HG03469 (cell line): ENCODE measurements around the gene LGALS9.
"Not testable (repeated sequence)": the region's sequence is repeated elsewhere in the genome, so short reads cannot be mapped to it uniquely, and the experiment has no call there.

Experiments
- ATAC-seq: cut with Tn5 transposase; IDR thresholded peaks from one replicate; pipeline ENCODE4 v1.9.1; 2021; ENCODE audit warnings: mild to moderate bottlenecking, moderate library complexity, moderate number of reproducible peaks; ENCODE audit not compliant: unreplicated experiment

The LGALS9 gene

DNA sequence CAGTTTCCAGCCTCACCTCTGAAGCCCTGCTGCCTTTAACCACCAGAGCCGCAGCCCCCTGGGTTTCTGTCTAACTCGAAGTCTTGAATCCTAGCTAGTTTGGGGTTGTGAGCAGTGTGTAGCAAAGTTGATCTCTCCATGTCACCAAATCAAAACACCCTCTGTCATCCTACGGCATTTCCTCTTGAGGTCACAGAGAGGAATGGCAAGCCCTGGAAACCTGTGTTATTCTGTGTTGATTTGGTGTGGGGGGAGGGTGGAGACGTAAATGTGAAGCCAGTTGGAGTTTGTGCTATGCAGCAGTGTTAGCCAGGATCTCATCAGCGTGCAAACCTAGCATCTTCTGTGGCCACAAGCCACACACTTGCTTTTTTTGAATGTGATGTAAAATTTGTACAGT is 5.1 kb upstream of the LGALS9 start:
- no peak for ATAC-seq

DNA sequence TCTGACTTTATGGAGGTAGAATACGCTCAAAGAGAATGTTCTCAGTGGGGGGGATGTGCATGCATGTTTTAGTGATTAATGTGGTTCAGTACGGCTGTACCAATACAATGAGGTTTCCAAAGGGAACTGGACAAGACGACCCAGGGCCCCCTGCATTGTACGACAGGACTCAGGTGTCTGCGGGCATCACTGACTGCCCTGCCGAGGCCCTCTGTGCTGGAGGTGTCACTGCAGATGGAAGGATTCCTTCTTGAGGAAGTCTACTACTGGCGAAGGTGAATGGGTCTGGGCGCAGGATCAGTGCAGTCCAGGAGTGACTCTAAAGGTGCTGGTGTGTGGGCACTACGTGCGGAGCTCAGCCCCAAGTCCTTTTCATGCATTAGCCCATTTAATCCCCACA is 3.5 kb upstream of the LGALS9 start:
- ATAC-seq: no peak

DNA sequence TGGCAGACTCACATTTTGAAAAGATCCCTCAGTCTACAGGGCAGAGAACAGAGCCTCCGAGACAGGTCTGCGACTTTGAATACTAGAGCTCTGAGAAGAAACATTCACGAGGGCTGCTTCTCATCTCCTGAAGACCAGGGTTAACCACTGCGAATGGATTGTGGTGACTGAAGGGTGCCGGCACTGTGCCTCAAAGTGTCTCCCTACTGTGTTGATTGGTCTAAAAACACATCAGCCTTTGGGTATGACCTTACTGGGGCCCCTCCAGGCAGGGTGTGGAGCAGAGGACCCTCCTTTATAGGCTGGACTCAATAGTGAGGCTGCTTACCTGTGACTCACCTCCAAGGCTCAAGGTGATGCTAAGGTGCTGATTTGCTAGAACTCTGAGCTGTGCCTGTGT is 2.6 kb upstream of the LGALS9 start:
- no peak for ATAC-seq

DNA sequence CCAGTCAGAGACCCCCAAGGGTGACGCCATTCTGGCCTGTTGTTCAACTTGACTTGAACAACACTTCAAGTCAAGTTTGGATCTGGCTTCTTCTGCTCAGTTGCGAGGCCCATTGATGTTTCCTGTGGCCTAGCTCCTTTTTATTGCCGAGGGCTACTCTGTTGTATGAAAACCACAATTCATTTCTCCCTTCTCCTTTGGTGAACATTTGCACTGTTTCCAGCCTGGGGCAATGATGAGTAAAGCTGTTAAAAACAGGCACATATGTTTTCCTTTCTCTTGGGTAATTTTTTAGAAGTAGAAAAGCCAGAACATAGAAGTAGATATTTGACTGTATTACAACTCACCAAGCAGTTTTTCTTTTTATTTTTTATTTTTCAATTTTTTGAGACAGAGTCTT is 1.7 kb upstream of the LGALS9 start:
- ATAC-seq: not testable (repeated sequence)

DNA sequence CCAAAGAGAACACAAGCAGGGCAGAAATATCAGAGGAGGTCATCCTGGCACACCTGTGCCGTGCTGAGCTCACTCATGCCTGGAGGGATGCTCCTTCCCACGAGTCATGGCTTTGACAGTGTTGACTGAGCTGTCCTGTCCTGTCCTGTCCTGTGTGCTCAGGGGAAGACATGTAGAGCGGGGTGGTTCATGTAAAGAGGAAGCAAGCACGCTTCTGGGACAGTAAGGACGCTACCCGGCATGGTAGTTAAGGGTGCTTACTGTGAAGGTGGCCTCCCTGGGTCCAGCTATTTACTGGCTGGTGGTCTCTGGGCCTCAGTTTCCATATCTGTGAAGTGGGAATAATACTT is 398 bp downstream of the LGALS9 start:
- no peak for ATAC-seq

DNA sequence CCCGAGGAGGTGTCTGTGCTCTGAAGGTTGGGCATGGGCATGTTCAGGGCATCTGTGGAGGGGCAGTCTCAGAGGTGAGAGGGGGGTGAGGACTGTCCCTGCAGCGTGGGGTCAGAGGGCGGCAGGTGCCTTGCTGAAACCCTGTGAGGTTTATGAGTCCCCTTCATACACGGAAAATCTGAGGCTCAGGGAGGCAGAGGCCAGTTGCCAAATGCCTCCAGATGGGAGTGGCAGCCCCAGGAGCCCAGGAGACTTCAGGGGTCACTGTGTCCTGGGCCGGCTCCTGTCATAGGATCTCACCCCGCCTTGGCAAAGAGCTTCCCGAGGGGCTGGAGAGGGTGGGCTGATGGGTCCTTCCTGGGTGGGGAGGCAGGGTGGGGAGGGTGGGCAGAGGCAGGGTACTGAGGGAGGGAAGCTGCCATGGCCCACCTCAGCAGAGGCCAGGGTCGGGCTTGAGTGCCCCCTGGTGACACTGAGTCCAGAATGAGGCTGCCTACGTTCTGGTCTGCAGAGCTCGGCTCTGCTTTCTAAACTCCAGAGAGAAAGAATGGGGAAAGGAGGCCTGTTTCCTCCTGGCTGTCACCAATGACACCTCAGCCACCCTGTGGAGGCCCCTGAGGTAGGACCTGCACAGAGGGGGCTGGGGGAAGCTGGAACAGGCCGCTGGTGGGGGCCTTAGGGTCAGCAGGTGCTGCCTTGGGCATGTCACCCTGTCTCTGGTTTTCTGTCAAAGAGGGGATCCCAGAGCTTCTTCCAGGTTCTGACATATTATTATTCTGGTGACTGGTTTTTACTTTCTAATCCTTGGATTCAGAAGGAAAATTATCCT is 1.1 kb downstream of the LGALS9 start:
- ATAC-seq: no peak

DNA sequence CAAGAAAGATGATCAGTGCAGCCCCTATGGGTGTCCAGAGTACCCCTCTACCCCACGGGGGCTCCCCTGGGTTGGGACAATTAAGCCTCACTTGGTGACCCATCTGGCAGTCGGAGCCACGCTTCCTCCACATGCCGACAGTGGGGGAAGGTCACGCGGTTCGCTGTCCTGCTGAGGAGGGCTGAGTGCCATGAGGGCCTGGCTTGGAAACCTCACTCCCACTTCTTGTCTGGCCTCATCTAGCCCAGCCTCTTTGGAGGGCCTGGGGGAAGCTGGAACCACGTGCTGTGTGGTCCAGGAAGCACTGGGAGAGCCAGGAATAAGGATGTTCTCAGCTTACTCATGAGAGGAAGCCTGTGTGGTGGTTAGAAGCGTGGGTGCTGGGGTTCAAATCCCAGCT is 1.8 kb downstream of the LGALS9 start:
- ATAC-seq: not testable (repeated sequence)

DNA sequence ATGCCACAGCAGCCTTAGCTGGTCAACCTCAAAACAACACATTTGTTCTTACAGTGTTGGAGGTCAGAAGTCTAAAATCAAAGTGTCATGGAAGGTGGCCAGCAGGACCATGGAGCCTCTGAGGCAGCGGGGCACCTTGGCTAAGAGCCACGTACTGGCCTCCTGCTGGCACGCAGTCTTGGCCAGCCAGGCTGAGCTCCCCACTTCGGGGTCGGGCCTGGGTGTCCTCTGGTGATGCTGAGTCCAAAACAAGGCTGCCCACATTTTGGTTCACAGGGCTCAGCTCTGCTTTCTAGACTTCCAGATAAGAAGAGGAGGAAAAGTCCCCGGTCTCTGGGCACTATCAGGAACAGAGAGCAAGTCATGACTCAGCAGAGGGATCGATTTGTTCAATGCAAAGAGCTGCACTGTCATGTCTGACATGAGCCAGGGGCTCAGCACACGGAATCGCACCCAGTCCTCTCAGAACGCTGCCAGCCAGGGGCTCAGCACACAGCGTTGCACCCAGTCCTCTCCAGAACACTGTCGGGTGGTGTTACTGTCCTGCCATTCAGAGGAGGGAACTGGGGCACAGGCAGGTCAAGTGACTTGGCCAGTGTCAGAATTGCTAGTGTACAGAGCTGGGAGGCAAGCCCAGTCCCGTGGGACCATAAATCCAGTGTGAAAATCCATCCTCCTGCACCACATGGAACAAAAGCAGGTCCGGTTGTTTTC is 2.5 kb downstream of the LGALS9 start:
- no peak for ATAC-seq

DNA sequence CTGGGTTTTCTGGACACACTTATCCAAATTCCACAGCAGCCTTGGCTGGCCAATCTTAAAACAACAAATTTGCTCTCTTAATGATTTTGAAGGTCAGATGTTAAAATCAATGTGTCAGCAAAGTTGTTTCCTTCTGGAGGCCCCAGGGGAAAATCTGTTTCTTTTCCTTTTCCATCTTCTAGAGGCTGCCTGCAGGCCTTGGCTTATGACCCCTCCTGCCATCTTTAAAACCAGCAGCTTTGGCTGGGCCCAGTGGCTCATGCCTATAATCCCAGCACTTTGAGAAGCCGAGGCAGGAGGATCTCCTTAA is 3.0 kb downstream of the LGALS9 start:
- ATAC-seq: no peak

DNA sequence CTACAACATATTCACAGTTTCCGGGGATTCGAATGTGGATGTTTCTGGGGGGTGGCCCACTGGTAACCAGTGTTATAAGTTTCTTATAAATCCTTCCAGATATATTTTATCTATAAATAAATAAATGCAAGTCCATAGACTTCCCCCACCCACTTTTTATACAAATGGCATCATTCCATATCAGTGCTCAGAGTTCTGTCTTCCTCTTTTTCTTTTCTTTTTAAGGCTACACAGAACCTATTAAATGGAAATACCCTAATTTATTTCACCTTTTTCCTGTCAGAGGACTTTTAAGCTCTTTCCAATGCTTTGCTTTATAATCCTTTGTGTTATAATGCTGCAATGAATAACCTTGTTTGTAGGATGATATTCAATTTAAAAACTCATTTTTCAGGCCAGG is 3.8 kb downstream of the LGALS9 start:
- no peak for ATAC-seq

DNA sequence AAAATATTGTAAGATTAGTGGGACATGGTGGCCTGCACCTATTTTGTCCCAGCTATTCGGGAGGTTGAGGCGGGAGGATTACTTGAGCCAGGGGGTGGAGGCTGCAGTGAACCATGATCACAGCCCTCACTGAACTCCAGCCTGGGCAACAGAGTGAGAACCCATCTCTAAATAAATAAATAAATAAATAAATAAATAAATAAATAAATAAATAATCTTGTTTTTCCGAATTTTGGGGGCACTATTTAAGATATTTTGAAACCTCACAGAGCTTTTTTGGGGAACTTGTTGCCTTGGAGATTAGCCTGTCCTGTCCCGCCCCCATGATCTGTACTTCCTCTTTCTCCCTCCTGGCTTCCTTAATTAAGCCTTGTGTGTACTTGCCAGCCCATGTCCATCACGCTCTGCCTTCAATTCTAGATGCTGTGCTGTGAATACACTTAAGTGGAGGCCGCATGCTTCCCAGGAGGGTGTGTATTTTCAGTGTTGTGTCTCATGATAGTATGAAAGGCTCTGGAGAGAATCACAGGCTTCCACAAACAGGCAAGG is 4.4 kb downstream of the LGALS9 start:
- ATAC-seq: no peak

DNA sequence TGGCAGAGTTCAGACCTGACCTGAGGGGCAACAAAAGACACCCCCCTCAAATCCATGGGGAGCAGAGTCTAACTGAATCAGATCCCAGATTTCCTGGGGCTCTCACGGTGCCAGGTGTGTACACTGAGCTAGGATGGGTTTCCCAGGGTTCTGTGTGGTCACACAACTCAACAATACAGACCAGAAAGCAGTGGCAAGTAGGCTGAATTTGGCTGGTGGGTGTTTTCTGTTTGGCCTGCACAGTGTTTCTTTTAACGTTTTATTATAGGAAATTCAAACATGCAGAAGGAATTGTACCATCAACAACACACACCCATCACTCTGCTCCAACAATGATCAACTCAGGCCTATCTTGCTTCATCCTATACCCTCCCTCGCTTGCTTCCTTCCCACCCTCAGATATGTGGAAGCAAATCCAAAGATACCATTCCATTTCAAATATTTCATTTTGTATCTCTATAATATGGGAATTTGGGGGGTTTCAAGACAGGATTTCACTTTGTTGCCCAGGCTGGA is 5.1 kb downstream of the LGALS9 start:
- not testable (repeated sequence) for ATAC-seq

DNA sequence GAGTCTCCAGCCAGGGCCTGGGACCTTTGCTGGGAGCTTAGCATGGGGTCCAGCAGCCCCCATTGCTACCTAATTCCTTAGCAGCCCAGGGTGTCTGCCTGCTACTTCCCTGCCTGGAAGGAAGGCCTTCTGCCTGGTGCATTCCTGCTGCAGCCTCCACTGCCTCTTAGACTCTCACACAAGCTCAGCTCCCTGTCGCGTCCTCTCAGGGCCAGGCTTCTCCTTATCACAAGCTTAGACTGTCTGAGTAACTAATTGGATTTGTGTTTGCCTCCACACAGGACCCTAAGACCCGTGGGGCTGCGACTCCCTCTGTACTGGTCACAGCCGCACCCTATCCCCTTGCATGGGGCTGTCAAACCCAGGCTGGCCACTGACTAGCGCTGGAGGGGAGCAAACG is 6.8 kb downstream of the LGALS9 start:
- not testable (repeated sequence) for ATAC-seq

DNA sequence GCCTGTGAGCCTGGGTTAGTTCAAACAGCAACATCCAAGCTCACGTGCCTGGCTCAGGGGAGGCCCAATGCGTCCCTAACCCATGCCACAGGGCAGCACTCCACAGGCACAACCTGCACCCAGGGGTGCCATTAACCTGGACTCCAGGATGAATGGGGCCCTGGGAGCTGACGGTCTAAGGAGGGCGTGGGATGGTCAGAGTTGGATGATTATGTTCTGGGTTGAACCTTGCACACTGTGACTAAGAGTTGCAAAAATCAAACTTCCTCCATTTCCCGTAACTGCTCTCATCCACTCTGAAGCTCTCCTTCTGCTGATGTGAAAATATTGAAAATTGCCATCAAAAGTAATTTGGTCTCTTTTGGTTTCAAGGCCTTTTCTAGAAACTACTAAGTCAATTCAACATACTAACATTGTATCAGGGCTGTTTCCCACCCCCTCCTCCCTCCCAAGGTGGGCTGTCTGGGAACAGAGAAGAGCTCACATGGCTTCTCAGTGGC is 7.5 kb downstream of the LGALS9 start:
- ATAC-seq: not testable (repeated sequence)

DNA sequence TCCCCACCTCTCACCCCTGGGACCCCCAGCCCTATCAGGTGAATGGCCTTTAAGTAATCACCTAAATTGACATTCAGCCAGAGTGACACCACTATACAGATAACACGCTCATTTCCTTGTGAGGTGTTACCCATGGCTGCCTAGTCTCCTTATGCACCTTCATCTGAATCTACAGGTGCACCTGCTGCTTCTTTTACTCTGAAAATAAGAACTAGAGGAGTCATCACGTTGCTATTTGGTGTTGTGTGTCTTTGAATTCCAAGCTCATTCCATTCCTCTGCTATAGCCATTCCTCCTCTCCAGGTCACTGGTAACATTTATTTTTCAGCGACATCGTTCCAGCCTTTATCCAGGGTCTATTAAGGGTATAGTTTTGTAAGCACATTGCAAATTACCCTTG is 9.8 kb downstream of the LGALS9 start:
- no peak for ATAC-seq

DNA sequence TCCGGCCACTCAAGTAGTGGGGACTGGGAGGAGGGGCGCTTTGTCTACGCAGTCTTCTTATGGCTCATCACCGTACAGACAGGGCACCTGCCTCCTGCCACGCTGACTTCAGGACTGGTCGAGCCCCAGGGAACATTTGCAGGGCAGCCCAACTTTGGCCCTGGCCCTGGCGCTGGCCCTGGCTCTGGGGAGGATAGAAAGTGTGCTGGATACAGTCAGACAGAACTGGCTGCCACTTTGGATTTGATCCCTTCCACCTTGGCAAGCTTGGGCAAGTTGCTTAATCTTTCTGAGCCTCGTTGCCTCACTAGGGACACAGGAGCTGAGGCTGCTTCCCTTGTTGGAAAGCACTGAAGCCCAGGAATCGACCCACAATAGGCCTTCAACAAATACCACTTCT is 13.6 kb downstream of the LGALS9 start:
- no peak for ATAC-seq

DNA sequence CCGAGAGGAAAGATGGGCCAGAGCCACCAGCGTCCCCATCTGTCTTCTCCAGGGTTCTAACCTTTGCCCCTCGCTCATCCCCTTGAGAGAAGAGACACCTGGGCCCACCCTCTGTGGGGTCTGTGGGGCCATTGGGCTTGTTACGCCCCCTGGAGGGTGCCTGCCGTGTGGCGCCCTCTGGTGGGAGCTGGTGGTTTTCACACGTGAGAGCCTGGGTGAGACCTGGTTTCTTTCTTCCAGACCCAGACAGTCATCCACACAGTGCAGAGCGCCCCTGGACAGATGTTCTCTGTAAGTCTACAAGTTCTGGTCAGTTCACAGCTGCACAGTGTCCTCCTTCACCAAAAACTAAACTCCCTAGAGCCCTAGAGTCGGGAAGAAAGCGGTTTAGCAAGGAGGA is 14.6 kb downstream of the LGALS9 start:
- not testable (repeated sequence) for ATAC-seq

DNA sequence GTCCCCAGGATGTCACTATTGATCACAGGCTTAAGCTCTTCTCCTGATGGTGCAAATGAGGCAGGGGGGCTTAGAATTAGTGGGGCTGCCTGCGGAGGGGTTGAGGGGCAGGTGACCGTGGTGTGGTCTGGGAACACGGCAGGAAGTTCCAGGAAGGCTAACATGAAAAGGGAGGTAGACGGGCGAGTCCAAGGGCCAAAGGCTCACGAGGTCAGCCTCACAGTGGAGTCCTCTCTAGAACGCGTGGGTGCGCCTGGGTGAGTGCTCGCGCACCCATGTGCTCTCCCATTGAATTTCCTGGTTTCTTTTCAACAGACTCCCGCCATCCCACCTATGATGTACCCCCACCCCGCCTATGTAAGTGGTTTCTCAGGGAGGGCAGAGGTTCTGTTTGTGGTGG is 15.2 kb downstream of the LGALS9 start:
- ATAC-seq: no peak

DNA sequence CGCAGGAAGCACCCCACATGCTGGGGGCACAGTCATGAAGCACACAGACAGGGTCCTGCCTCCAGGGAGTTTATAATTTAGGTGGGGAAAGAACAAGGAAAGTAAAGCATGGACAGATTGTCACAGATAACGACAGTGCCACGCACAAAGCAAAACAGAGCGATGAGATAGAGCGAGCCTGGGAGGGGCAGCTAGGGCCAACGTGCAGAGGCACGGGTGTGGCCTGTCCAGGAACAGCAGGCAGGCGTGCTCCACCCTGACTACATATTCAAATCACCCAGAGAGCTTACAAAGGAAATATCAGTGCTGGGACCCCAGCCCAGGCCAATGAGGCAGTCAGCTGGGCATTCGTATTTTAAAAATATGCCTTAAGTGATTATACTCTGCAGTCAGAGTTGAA is 16.8 kb downstream of the LGALS9 start:
- ATAC-seq: no peak

DNA sequence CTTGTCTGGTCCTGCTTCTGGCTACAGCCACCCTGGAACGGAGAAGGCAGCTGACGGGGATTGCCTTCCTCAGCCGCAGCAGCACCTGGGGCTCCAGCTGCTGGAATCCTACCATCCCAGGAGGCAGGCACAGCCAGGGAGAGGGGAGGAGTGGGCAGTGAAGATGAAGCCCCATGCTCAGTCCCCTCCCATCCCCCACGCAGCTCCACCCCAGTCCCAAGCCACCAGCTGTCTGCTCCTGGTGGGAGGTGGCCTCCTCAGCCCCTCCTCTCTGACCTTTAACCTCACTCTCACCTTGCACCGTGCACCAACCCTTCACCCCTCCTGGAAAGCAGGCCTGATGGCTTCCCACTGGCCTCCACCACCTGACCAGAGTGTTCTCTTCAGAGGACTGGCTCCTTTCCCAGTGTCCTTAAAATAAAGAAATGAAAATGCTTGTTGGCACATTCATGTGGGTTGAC is 18.2 kb downstream of the LGALS9 start:
- not testable (repeated sequence) for ATAC-seq

DNA sequence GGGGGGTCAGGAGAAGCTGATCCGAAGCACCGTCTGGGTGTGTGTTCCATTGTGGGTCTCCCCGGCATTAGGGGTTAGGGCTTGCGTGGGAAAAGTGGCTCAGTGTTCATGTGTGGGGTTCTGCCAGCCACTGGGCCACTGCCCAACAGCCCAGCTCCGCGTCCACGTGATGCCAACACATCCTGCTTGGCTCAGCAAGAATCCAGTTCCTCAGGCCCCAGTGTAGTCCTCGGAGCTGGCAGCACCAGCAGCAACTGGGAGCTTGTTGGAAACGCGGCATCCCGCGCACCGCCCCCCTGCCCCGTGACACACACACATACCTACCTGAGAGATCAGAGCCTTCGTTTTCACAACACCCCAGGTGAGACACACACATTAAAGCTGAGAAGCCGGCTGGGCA is 18.9 kb downstream of the LGALS9 start:
- ATAC-seq: no peak

DNA sequence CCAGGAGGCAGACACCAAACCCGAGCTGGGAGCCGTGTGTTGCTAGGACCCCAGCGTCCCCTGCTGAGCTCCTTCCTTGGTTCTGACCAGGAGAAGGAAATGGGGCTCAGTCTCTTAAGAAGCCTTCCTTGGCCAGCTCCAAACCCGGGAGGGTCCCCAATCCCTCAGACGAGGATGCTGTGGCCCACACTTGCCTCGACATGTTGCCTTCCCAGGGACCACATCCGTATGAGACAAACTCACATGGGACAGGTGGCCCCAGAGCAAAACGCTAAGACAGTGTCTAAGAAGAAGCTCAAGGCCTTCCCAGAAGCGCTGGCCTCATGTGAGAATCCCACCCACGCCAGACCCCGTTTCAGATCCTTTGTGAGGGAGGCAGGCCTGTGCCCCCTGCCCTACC is 19.8 kb downstream of the LGALS9 start:
- ATAC-seq: no peak
